HG03045 (cell line): ENCODE measurements around the gene AKAP12.

ENCODE experiments used
- ATAC-seq: cut with Tn5 transposase; IDR thresholded peaks from one replicate; pipeline ENCODE4 v1.9.1; 2021; ENCODE audit warnings: mild to moderate bottlenecking, moderate library complexity; ENCODE audit not compliant: unreplicated experiment

The AKAP12 gene

DNA sequence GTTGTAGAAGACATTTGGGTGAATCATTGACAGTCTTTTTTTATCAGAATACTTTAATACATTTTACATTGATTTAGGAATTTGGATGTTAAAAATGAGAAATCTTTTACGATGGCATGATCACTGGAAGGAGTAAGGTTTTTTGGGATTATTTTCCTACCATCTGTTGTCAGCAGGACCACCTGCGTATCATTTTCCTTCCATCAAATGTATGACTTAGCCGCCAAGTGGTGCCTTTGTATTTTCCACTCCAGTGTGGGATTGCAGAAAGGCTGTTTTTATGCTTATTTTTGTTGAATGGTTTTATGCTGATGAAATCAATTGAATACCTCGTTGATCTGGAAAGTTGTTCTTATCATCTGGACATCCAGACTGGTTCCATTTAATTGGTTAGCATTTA is 35.8 kb downstream of the AKAP12 start:
- ATAC-seq, result no peak

DNA sequence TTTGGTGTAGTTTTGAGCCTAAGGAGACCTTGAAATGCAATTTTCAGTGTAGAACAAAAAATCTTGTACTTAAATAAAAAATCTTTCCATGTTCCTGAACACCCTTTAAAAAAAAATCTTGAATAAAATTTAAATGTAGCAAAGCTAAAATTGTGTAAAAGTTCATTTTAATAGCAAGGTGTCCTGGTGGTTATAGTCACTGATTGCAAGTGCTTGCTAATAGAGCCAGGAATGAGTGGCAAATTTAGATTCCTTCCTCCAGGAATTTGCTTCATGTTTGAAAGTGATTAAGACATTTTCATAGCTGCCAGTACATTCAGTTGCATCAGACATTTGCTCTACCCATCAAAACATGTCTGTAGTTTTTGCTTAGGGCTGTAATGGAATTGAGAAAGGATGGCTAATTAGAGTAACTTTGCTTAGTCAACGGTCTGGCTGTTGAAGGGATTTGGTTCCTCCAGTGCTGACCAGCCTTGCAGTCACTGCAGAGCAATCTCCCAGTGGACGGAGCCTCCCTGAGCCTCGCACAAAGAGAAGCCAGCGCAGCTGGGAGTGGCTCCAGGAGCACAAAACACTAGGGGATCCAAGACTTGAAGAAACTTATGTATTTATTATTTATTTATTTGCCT is 36.5 kb downstream of the AKAP12 start:
- ATAC-seq, result no peak

DNA sequence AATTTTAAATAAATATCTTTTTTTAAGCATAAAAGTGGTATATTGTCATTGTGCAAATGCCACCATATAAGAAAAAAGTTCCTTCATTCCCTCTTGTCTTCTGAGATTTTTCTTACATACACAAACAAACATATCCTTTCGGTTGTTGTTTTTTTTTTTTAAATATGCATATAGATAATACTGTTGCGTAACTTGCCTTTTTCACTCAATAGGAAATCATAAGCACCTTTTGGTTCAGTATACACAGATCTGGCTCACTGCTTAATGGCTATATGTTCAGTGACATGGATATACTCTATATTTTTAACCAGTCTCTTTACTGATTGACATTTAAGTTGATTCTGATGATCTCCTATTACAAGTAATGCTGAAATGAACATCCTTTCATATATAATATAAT is 40.1 kb downstream of the AKAP12 start:
- no peak for ATAC-seq

DNA sequence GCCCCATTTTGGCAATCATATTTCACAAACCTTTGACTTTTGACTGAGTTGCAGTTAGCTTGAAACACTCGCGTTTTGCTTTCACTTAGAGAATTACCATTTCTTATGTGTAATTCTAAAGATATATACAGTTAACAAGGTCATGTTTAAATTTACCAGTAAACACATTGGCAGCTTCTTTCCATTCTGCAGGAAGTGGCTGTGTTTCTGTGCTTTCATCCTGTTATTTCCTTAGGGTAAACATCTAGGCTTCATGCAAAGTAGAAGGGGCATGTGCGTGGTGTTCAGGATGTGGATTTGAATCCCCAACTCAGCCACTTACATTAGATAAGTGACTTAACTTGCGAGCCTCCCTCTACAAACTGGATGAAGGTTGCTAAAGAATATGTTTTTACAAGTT is 41.1 kb downstream of the AKAP12 start:
- ATAC-seq, result no peak

DNA sequence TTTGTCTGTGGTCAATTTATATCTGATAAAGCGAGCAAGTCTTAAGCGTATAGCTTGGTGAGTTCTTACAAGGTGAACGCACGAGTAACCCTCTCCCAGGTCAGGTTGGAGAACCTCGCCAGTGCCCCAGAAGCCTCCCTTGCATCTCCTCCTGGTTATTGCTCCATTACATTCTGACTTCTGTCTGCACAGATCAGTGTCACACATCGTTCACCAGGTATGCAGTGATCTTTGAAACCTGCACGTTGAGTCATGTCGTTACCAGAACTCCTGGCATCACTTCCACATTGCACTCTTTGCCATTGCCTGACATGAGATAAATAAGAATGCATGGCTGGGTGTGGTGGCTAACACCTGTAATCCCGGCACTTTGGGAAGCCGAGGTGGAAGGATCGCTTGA is 44.2 kb downstream of the AKAP12 start:
- ATAC-seq, result no peak

DNA sequence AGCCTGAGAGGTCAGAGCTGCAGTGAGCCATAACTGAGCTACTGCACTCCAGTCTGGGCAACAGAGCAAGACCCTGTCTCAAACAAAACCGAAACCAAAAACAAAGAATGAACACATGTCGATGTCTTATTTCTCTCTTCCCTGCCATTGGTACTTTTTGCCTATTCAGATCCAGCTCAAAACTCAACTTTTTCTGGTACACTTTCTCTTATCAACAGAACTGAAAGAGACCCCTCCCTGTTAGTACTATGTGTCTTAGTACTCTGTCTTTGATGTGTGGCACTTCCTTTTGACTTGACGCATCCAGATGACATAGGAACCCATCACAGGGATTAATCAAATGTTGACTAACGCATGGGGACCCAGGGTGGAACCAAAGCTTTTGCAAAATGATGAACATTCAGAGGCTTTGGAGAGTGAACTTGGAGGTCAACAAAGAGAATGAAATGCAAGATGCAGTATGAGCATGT is 44.8 kb downstream of the AKAP12 start:
- no peak for ATAC-seq

DNA sequence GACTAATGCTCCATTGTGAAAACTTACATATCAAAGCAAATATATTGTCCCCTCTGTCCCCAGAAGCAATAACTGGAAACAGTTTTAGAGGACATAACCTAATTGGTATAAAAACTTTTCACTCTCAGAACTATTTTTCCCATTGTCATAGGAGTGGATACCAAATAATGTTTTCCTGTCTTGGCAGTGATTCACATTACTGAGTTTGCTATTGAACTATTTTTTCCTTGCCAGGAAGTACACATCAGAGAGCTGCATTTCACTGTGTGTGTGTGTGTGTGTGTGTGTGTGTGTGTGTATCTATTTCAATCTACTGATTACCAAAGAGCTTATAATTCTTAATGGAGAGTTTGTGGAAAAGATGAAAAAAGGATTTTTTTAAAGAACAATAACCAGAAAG is 45.4 kb downstream of the AKAP12 start:
- no peak for ATAC-seq

DNA sequence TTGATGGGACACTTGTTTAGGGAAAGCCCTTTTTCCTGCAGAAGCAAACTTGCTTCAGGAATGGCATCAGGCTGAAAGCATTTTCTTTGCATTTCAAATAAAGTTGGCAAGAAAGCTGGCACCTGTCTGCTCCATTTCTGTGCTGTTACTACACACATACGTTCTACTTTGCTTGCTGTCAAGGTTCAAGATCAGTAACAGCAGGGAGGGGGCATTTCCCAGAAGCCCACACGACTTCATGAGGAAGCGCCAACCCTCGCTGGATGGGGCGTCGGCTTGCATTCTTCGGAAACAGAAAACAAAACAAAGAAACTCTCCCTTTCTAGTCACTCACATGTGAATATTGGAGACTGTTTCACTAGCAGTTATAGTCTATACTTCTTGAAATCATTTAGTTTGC is 46.4 kb downstream of the AKAP12 start:
- ATAC-seq, result no peak

DNA sequence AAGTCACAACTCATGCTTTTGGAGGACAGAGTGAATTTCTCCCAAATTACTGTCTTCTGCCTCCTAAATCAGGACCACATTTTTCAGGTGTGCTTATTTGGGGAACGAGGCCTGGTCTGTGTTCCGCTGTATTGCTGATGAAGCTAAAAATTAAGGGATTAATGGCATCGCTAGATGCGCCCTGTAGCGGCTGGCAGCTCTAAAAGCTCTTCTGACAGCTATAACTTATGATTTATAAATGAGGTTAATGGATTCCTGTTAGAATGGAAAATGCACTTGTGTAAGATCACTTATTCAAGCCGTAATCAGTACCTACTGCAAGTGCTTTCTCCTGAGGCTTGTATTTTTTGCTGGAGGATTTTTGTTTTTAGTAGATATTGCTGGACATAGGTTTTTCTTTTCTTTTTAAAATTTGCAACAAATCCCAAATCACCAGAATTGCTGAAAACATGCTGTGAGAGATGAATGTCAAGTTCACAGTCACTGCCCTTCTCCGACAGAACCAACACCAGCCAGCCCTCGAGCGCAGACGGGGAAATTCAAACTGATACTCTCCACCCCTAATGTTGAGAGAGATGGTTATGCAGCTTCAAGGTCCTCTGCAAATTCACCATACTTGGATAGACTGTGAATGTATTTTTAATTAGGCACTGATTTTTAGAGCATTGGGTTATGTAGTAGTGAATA is 49.1 kb downstream of the AKAP12 start:
- no peak for ATAC-seq

DNA sequence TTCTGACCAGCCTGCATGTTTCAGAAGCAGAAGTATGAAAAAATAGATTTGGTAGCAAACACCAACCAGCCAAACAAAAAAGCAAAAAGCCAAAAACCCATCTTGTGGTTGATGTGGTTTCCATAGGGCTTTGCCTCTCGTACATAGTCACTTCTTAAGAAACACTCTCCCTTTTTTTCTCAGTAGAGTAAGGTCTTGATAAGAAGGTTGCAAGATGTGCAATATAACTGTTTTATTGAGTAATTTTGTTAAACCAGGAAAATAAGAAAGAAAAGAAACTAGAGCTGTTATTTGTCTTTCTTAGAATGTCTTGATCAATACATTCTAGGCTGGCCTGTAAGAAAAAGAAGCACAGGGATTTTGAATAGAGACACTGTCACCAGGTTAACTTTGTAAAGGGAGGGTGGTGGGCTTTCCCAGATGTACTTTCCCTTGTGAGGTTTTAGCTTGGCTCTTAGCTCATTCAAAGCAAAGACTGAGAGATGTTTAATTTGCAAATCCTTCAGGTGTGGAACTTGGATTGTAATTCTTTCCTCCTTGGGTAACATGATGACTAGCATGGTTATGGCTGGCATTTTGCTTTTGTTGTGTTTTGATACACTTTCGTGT is 49.7 kb downstream of the AKAP12 start:
- ATAC-seq, result no peak

DNA sequence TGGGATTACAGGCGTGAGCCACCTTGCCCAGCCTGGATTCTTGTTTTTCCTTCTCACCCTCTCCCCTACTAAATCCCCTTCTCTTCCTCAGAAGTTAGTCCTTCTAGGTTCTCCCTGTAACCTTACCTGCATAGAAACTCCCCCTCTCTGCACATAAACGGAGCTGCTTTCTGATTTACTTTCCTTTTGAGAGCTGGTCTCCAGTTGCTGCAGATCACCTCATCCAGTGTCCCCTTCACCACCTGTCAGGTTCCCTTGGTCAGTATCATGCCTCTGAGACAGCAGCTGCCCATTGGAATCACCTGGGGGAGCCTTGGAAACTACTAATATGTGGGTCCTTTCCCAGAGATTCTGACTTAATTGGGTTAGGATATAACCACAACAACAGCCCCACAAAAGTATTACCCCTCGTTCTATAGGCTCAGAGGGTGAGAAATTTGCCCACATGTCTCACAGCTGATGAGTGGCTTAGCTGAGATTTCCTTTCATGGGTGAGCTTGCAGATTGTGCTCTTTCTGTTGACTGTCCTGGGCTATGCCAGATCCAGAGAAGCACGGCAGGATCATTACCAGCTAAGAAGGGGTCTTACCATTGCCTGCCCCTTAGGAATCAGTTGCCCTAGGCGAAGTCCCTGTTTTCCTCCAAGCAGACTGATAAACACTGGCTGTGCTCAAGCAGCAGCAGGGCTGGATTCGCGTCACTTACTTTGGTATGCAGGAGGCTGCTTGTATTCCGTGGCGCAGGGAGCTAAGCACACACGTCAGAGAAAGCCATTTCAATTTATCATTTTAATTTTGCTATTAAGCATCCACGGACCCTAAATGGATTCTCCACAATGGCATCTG is 51.3 kb downstream of the AKAP12 start:
- no peak for ATAC-seq

DNA sequence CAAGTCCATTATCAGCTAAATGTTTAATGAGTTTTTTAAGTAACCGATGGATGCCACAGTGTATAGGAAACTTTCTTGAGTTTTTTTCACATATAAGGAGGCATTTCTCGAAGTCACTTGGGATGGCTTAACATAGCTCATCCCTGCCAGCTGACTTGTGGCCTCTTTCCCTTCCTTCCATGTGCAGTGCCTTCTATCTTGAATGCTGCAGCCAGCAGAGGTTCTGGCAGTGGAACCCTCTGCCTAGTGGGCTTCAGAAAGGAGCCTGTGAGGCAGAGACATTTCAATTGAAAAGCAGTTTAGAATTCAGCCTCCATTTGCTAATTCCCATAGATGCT is 51.9 kb downstream of the AKAP12 start:
- no peak for ATAC-seq

DNA sequence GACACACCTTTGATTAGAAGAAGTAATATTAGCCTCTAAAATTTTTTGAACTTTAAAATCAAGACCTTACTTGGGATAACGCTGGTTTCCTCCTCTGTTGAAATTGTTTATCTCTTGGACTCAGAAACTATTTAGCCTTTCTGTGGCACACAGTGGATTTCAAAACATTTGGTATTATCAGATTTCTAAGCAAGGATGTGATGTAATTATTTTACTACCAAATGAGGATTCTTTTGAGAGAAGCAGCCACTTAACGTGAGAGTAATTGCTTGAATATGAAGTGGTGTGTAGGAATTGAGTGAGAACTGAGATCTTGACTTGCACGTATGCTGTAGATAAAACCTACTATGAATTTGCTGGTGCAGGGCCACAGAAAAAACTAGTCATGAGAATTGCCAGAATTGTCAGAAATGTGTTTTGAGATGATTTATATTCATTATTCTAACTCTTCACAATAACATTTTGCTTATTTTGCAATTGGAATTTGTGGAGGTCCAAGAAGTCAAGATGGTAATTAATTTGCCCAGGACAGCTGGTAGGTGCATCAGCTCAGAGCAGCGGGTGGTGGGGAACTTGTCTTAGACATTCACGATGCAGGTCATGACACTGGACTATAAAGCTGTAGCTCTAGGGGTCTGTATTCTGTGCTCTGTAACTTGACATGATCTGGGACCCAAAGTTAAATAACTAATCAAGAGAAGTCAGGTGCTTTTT is 53.4 kb downstream of the AKAP12 start:
- no peak for ATAC-seq

DNA sequence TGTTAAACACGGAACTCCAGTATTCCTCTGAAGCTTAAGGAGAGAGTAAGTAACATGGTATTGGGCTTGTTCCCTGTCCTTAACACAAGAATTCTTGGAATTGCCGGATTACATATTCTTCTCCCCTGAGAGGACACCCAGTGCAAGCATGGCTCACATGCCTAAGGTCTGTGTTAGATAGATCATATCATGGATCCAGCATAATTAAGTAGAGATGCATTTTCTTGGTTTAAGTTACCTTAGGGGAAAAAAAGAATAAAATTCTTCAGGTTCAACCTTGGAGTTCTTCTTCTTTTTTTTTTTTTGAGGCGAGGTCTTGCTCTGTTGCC is 53.9 kb downstream of the AKAP12 start:
- no peak for ATAC-seq

DNA sequence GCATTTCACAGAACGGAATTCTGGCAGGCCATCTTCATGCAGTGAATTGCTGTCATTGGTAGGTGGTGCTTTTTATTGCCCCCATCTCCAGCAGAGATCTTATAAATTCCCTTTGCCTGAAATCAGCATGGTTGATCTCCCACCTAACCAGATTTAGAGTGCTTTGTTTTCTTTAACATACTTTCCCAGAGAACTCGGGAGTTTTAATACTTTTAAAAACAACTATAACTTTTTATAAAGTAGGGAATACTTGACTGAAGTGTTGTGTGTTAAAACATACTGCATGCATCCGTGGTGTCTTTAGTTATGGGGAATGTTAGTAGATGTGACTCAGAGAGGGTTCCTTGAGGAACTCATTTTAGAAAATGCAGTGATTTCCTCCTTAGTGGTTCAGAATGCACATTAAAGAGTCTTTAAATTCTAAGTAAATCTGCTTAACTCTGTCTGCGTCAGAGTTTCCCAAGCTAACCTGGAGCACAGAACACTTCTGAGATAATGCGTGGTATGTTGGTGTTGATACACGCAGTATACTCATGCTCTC is 54.9 kb downstream of the AKAP12 start:
- ATAC-seq, result no peak

DNA sequence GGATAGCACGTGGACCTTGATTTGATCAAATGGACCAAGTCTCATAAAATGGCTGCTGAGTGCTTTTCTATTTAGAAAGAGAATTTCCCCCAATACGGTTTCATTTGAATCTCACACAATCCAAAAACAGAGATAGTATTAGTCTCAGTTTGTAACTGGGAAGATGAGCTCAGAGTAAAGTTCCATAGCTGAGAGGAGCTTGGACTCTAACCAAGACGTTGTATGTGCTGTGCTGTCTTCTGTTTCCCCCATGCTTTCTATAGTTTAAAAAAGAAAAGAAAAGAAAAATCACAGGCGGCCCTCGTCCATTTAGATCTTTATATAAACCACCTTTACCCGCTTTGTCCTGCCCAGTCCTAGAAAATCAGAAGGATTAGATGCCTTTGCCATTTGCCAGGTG is 58.1 kb downstream of the AKAP12 start:
- no peak for ATAC-seq

DNA sequence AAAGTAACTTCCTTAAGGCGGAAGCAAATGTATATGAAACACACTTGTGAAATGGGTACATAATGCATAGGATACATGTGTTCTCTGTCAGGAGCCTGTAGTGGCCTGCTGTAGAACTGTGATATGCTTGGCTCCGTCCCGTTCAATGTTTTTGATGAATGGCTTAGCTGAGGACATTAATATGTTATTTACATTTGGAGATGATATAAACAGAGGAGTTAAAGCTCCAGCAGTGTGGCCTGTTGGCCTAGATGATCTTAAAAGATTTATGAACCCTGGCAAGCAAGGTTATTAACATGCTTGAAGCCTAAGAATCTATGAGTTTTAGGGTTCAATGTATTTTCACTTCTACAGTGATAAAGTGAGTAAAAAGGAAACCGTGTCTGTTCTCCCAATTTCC is 59.2 kb downstream of the AKAP12 start:
- no peak for ATAC-seq

DNA sequence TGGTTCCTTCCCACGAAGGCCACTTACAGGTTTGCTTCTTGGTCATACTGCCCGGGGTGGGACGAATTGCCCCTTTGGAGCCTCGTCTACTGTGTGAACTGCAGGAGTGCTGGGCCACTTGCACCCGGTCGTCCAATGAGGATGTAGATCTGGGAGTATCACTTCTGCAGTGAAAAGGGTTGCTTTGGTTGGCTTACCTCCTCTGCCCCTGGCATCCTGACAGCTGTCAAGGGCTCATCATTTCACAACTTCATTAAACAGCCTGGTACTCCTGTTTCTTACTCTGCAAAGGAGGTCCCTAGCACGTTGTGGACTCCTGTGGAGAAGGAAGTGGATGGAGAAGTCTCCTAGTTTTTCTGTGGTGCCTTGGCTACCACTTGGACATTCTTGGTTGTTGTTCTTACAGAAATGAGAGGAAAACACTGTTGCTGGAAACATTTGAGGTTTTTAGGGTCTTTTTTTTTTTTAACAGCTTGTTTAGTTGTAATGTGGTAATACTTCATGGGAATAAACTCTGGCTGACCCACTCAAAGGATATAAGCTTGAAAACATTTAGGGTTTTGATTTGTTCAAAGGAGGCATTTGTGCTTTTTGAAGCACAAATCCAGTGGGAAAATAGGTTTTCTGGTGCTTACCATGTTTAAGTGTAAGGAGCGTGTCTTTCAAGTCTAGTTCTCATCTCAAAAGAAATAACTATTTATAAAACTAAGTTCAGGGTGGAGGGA is 60.7 kb downstream of the AKAP12 start:
- ATAC-seq, result no peak

DNA sequence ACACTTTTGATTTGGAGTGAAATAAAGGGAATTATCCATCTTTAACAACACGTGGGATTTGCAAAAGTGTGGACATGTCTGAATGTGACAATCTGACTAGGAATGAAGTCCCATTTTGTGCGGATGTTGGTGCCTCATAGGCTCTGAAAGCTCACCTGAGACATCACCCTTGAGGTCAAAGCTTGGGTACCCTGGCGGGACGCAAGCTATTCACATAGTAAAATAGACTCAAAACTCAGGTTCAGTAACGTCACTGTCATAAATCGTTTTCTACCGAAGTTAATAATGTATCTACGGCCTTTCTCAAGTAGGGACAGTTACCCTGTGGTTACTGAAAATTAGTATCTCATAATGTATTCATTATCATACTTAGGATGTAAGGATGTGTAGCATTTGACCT is 61.8 kb downstream of the AKAP12 start:
- no peak for ATAC-seq

DNA sequence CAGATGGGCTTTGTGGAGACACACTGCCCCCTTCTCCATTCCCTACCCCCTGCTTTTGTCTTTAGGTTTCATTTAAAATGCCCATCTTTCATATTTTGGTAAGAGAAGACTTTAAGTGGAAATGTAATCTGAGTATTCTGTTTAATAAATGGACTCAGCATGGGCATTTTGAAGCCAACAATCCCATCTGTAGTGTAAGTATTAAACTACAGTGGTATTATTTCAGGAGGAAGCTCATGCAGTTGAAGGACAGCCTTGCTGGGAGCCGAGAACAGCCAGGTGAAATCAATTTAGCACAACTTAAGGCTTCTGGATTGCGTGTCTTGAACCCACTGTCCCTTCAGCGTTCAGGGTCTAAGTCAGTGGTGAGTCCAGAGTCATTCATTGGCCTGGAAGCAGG is 63.5 kb downstream of the AKAP12 start:
- ATAC-seq, result no peak
